Activated T-cell treated with anti-CD3 and anti-CD28 coated beads for 4 hours (primary cell): Measurements from ENCODE around the gene CALHM1.
"Not testable (repeated sequence)": the region's sequence is repeated elsewhere in the genome, so short reads cannot be mapped to it uniquely, and the experiment has no call there.

Experiments
- DNase-seq: peaks from one replicate; pipeline ENCODE4 v3.0.0-alpha.2; 2020

The CALHM1 gene

GRCh38 chr10:103458720-103459119, at the start of gene CALHM1:
TSS of gene CALHM1 (minus strand) at chr10:103458900. CDS start at chr10:103458751, 149 bp downstream.
- no peak for DNase-seq

GRCh38 chr10:103507235-103508191, 48.8 kb upstream of the CALHM1 start:
- no peak for DNase-seq

- DNase-seq: no peak
Observed at GRCh38 chr10:103506061-103506460, 47.4 kb upstream of the CALHM1 start.

GRCh38 chr10:103504181-103504783, 45.6 kb upstream of the CALHM1 start:
- DNase-seq: no peak

- DNase-seq: not testable (repeated sequence)
Observed at GRCh38 chr10:103503777-103504176, 45.1 kb upstream of the CALHM1 start.

GRCh38 chr10:103502849-103503660, 44.4 kb upstream of the CALHM1 start:
- DNase-seq: no peak

- no peak for DNase-seq
Observed at GRCh38 chr10:103501186-103501585, 42.5 kb upstream of the CALHM1 start.

- DNase-seq: no peak
Observed at GRCh38 chr10:103500481-103500880, 41.8 kb upstream of the CALHM1 start.

GRCh38 chr10:103499881-103500280, 41.2 kb upstream of the CALHM1 start:
- no peak for DNase-seq

- no peak for DNase-seq
Observed at GRCh38 chr10:103498936-103499638, 40.4 kb upstream of the CALHM1 start.

- no peak for DNase-seq
Observed at GRCh38 chr10:103497161-103497915, 38.6 kb upstream of the CALHM1 start.

- no peak for DNase-seq
Observed at GRCh38 chr10:103495321-103495720, 36.6 kb upstream of the CALHM1 start.

GRCh38 chr10:103493916-103494877, 35.5 kb upstream of the CALHM1 start:
- no peak for DNase-seq

GRCh38 chr10:103493362-103493915, 34.7 kb upstream of the CALHM1 start, which contains the start of gene NEURL1:
TSS of gene NEURL1 (plus strand) at chr10:103493705. CDS start at chr10:103494388, 683 bp downstream.
- DNase-seq: no peak

- DNase-seq: no peak
Observed at GRCh38 chr10:103492655-103493261, 34.1 kb upstream of the CALHM1 start.

- no peak for DNase-seq
Observed at GRCh38 chr10:103491729-103492364, 33.1 kb upstream of the CALHM1 start.

- DNase-seq: no peak
Observed at GRCh38 chr10:103490986-103491314, 32.2 kb upstream of the CALHM1 start.

- no peak for DNase-seq
Observed at GRCh38 chr10:103487410-103487708, 28.7 kb upstream of the CALHM1 start.

- DNase-seq: not testable (repeated sequence)
Observed at GRCh38 chr10:103486635-103487409, 28.1 kb upstream of the CALHM1 start.
